AG09309 (cell line): ENCODE results near the gene ZNF625.

ENCODE experiments used
- DNase-seq: peaks from one replicate; pipeline ENCODE4 v3.0.0-alpha.2; 2010; ENCODE audit warnings: low read depth
- H3K4me3 ChIP-seq: 2 replicates; pipeline ENCODE4 v1.5.1; 2011; ENCODE audit warnings: mild to moderate bottlenecking, low read depth, low read length, moderate library complexity; ENCODE audit not compliant: control insufficient read depth
- CTCF ChIP-seq: IDR thresholded peaks from 2 replicates; pipeline ENCODE4 v1.5.1; 2011; ENCODE audit warnings: mild to moderate bottlenecking, low read depth, low read length, inconsistent platforms; ENCODE audit not compliant: insufficient read depth, control insufficient read depth; ENCODE audit errors: missing control alignments

ZNF625 gene

GRCh38 chr19:12139269-12139668 is 17.3 kb downstream of the ZNF625 start:
- DNase-seq: no peak
- TF ChIP-seq CTCF: no peak
- peak overlapping the region; percentile 96 for H3K4me3 ChIP-seq

- TF ChIP-seq CTCF: no peak
- H3K4me3 ChIP-seq: no peak overlapping the region
- DNase-seq: no peak
Observed at GRCh38 chr19:12137221-12137940, 19.2 kb downstream of the ZNF625 start.

- no peak for DNase-seq
- TF ChIP-seq CTCF: no peak
- H3K4me3 ChIP-seq: no peak overlapping the region
Observed at GRCh38 chr19:12133069-12133468, 23.5 kb downstream of the ZNF625 start.

- peak; percentile 61 for TF ChIP-seq CTCF
- DNase-seq: no peak
Observed at GRCh38 chr19:12126707-12127106, 29.8 kb downstream of the ZNF625 start.

GRCh38 chr19:12117201-12117970 is 39.1 kb downstream of the ZNF625 start:
- no peak for DNase-seq
- no peak for TF ChIP-seq CTCF
- no peak overlapping the region for H3K4me3 ChIP-seq

More at GRCh38 chr19:12126707-12127106, 29.8 kb downstream of the ZNF625 start:
- no peak overlapping the region for H3K4me3 ChIP-seq

- TF ChIP-seq CTCF: no peak
- H3K4me3 ChIP-seq: no peak overlapping the region
- no peak for DNase-seq
Observed at GRCh38 chr19:12113121-12113520, 43.4 kb downstream of the ZNF625 start.
